22Rv1 (cell line): ENCODE results near the gene KCTD3.

ENCODE experiments used
- H3K27ac ChIP-seq: fragments of 450-650 bp; 2 replicates; pipeline ENCODE4 v1.5.1; 2017
- CTCF ChIP-seq: fragments of 450-650 bp; IDR thresholded peaks from 2 replicates; pipeline ENCODE4 v1.5.1; 2017; ENCODE audit warnings: mild to moderate bottlenecking
- ZFX ChIP-seq: fragments of 450-650 bp; IDR thresholded peaks from 2 replicates; pipeline ENCODE4 v1.6.1; 2017; ENCODE audit warnings: antibody characterized with exemption, borderline replicate concordance

The KCTD3 gene

GRCh38 chr1:215581896-215582295 is 14.8 kb downstream of the KCTD3 start:
- TF ChIP-seq ZFX (no peak), CTCF (no peak)
- H3K27ac ChIP-seq = no peak overlapping the region

GRCh38 chr1:215583185-215583749 is 16.2 kb downstream of the KCTD3 start:
- TF ChIP-seq CTCF = no peak
- TF ChIP-seq ZFX = no peak
- no peak overlapping the region for H3K27ac ChIP-seq

- H3K27ac ChIP-seq = no peak overlapping the region
These were observed 17.3 kb downstream of the KCTD3 start for GRCh38 chr1:215584389-215584788.

GRCh38 chr1:215589650-215590435 is 22.7 kb downstream of the KCTD3 start:
- peak overlapping the region; percentile 15; the same call in 1 of the 2 replicates for H3K27ac ChIP-seq
- TF ChIP-seq CTCF (no peak), ZFX (no peak)

More at GRCh38 chr1:215584389-215584788, 17.3 kb downstream of the KCTD3 start:
- no peak for TF ChIP-seq CTCF
- TF ChIP-seq ZFX = no peak

GRCh38 chr1:215590779-215591491 is 23.8 kb downstream of the KCTD3 start:
- TF ChIP-seq ZFX (no peak), CTCF (no peak)
- peak overlapping the region; percentile 15; the same call in 1 of the 2 replicates for H3K27ac ChIP-seq

GRCh38 chr1:215594640-215595039 is 27.5 kb downstream of the KCTD3 start:
- H3K27ac ChIP-seq = no peak overlapping the region
- TF ChIP-seq CTCF = no peak
- TF ChIP-seq ZFX = no peak
